Motor neuron (in vitro differentiated cells): ENCODE results near the gene ZNF281. TPM values are rescaled to one million over a fixed set of nuclear protein-coding genes. Genes with fewer than 3 reads are reported as not detected.

Source experiments
- ATAC-seq, 8 experiments: fragments of 200-7000 bp; cut with Tn5 transposase; replicated peaks in 6 of 8; 2 replicates each; pipeline ENCODE4 v1.8.0; 2021; ENCODE audit warnings: mild to moderate bottlenecking in 8 of 8, moderate library complexity in 8 of 8
- H3K27ac ChIP-seq, 2 donors: fragments of 250-450 bp; sonication (Bioruptor Pico); 2 replicates each; pipeline ENCODE4 v1.9.0; 2021; ENCODE audit warnings: antibody characterized with exemption in 2 of 2, mild to moderate bottlenecking in 2 of 2, moderate library complexity in 1 of 2
- H3K4me1 ChIP-seq, 2 donors: fragments of 250-450 bp; sonication (Bioruptor Pico); replicated peaks in 1 of 2; 2 replicates each; pipeline ENCODE4 v1.6.1; 2021; ENCODE audit warnings: antibody characterized with exemption in 2 of 2, mild to moderate bottlenecking in 2 of 2, moderate library complexity in 1 of 2
- H3K4me3 ChIP-seq, 5 donors: fragments of 250-450 bp; sonication (Bioruptor Pico); 2 replicates each; pipeline ENCODE4 v1.9.0; 2021; ENCODE audit warnings: antibody characterized with exemption in 5 of 5, mild to moderate bottlenecking in 5 of 5, moderate library complexity in 4 of 5
- WGBS, 10 experiments: fragments of 450-650 bp; shearing (Covaris generic); methylation state at CpG; one replicate each; pipeline ENCODE4 v1.0.0; 2022; 5-methylcytosine and 5-hydroxymethylcytosine counted together
- in situ Hi-C, 9 experiments: fragments of 400-800 bp; cut with MboI; loops; one replicate each; pipeline ENCODE4 v1.15.0; 2021; ENCODE audit warnings: low sequenced_read_pairs in 9 of 9, low pct_unique_long_range_greater_than_20kb in 2 of 9; ENCODE audit not compliant: unreplicated experiment in 9 of 9
- total RNA-seq, 8 experiments: library from RNA; unstranded; fragments of 300-600 nt; gene quantifications; 2 replicates each; pipeline versions ENCODE4 v1.2.3 to v1.2.4, GENCODE V29; 2022

ZNF281 gene
- total RNA-seq, 8 experiments from 2014 or later: 7.4 to 44.8 (median 23.8) TPM

GRCh38 chr1:200400556-200400955, 9.3 kb downstream of the ZNF281 start:
- WGBS, 10 experiments: 15 to 100% (median 70%) methylated on average over 1 to 2 of the region's 2 CpGs
- no peak overlapping the region for H3K27ac ChIP-seq

GRCh38 chr1:200399860-200400259, 10.0 kb downstream of the ZNF281 start:
- in situ Hi-C loops: no loop called here
- Histone ChIP-seq H3K4me1 (peaks cover 0 to 37% of the 10 kb centered on the region in 2 donors), H3K4me3 (no peak overlapping the region), H3K27ac (no peak overlapping the region)
- no peak for ATAC-seq
- 94 to 100% (median 100%) methylated on average over 1 of the region's 1 CpG for WGBS, 10 experiments

More at GRCh38 chr1:200400556-200400955, 9.3 kb downstream of the ZNF281 start:
- in situ Hi-C loops: no loop called here
- Histone ChIP-seq H3K4me1 (peaks cover 3 to 44% of the 10 kb centered on the region in 2 donors), H3K4me3 (no peak overlapping the region)
- peak in 1 of 8 experiments; percentile 19 for ATAC-seq

GRCh38 chr1:200398373-200398772, 11.5 kb downstream of the ZNF281 start:
- no peak overlapping the region for H3K4me3 ChIP-seq
- H3K27ac ChIP-seq: no peak overlapping the region
- peak in 3 of 8 experiments; percentile 43 to 49 (median 47) for ATAC-seq
- in situ Hi-C loops: no loop called here
- 42 to 100% (median 86%) methylated on average over 1 of the region's 1 CpG for WGBS, 10 experiments
- H3K4me1 ChIP-seq: peaks cover 0 to 33% of the 10 kb centered on the region in 2 donors

GRCh38 chr1:200392625-200393185, 17.1 kb downstream of the ZNF281 start:
- in situ Hi-C loops: no loop called here
- peaks cover 0 to 7% of the 10 kb centered on the region in 2 donors for H3K4me1 ChIP-seq
- no peak overlapping the region for H3K4me3 ChIP-seq
- no peak overlapping the region for H3K27ac ChIP-seq
- WGBS, 10 experiments: 83 to 100% (median 97%) methylated on average over 1 to 6 of the region's 7 CpGs; no CpG with 5 or more reads in 6 of the 10 experiments
- ATAC-seq: peak in 2 of 8 experiments; percentile 52 to 57

- no peak overlapping the region for H3K4me3 ChIP-seq
- ATAC-seq: peak in 3 of 8 experiments; percentile 24 to 57 (median 47)
- in situ Hi-C loops: no loop called here
- H3K4me1 ChIP-seq: peaks cover 0 to 7% of the 10 kb centered on the region in 2 donors
- 38 to 83% (median 50%) methylated on average over 1 of the region's 1 CpG; no CpG with 5 or more reads in 5 of the 10 experiments for WGBS, 10 experiments
- H3K27ac ChIP-seq: no peak overlapping the region
These were observed 18.1 kb downstream of the ZNF281 start for GRCh38 chr1:200391747-200392146.

GRCh38 chr1:200388791-200389190, 21.0 kb downstream of the ZNF281 start:
- Histone ChIP-seq H3K27ac (no peak overlapping the region), H3K4me1 (peaks cover 0 to 7% of the 10 kb centered on the region in 2 donors), H3K4me3 (no peak overlapping the region)
- in situ Hi-C loops: no loop called here
- ATAC-seq: no peak
- 25 to 100% (median 62%) methylated on average over 1 of the region's 1 CpG; no CpG with 5 or more reads in 4 of the 10 experiments for WGBS, 10 experiments

GRCh38 chr1:200386416-200386815, 23.4 kb downstream of the ZNF281 start:
- ATAC-seq: no peak
- WGBS, 10 experiments: 80 to 100% (median 92%) methylated on average over 1 to 4 of the region's 4 CpGs; no CpG with 5 or more reads in 4 of the 10 experiments
- no peak overlapping the region for H3K27ac ChIP-seq
- H3K4me1 ChIP-seq: no peaks in the 10 kb centered on the region
- H3K4me3 ChIP-seq: no peak overlapping the region
- in situ Hi-C loops: no loop called here

GRCh38 chr1:200384818-200385390, 24.9 kb downstream of the ZNF281 start:
- Histone ChIP-seq H3K4me3 (no peak overlapping the region), H3K27ac (no peak overlapping the region), H3K4me1 (peaks cover 0 to 6% of the 10 kb centered on the region in 2 donors)
- no peak for ATAC-seq
- in situ Hi-C loops: no loop called here
- 89 to 100% (median 95%) methylated on average over 2 to 11 of the region's 11 CpGs for WGBS, 10 experiments

- in situ Hi-C loops: no loop called here
These were observed 28.4 kb downstream of the ZNF281 start for GRCh38 chr1:200381256-200381984.

GRCh38 chr1:200380589-200381021, 29.2 kb downstream of the ZNF281 start:
- no peak overlapping the region for H3K4me3 ChIP-seq
- H3K4me1 ChIP-seq: peaks cover 0 to 6% of the 10 kb centered on the region in 2 donors
- in situ Hi-C loops: no loop called here
- ATAC-seq: no peak
- no peak overlapping the region for H3K27ac ChIP-seq
- WGBS, 10 experiments: 100% methylated on average over 1 of the region's 1 CpG; no CpG with 5 or more reads in 3 of the 10 experiments

More at GRCh38 chr1:200381256-200381984, 28.4 kb downstream of the ZNF281 start:
- Histone ChIP-seq H3K27ac (no peak overlapping the region), H3K4me3 (no peak overlapping the region), H3K4me1 (peaks cover 0 to 6% of the 10 kb centered on the region in 2 donors)
- WGBS, 10 experiments: 82 to 95% (median 90%) methylated on average over 5 to 8 of the region's 8 CpGs
- ATAC-seq: peak in 2 of 8 experiments; percentile 20 to 82

GRCh38 chr1:200379940-200380588, 29.8 kb downstream of the ZNF281 start:
- Histone ChIP-seq H3K27ac (no peak overlapping the region), H3K4me1 (peaks cover 0 to 7% of the 10 kb centered on the region in 2 donors), H3K4me3 (no peak overlapping the region)
- WGBS, 10 experiments: 54 to 96% (median 85%) methylated on average over 1 to 3 of the region's 3 CpGs; no CpG with 5 or more reads in 1 of the 10 experiments
- no peak for ATAC-seq
- in situ Hi-C loops: no loop called here

- peak in 2 of 8 experiments; percentile 58 for ATAC-seq
- Histone ChIP-seq H3K27ac (no peak overlapping the region), H3K4me3 (no peak overlapping the region), H3K4me1 (peaks cover 0 to 14% of the 10 kb centered on the region in 2 donors)
- WGBS, 10 experiments: 40 to 100% (median 93%) methylated on average over 1 of the region's 1 CpG; no CpG with 5 or more reads in 5 of the 10 experiments
- in situ Hi-C loops: no loop called here
These were observed 30.4 kb downstream of the ZNF281 start for GRCh38 chr1:200379432-200379757.

GRCh38 chr1:200378096-200378495, 31.7 kb downstream of the ZNF281 start:
- WGBS, 10 experiments: 50 to 100% (median 80%) methylated on average over 1 of the region's 1 CpG; no CpG with 5 or more reads in 1 of the 10 experiments
- no peak for ATAC-seq
- H3K27ac ChIP-seq: no peak overlapping the region
- no peak overlapping the region for H3K4me3 ChIP-seq
- in situ Hi-C loops: no loop called here
- peaks cover 11 to 27% of the 10 kb centered on the region in 2 donors for H3K4me1 ChIP-seq
